Stomach (tissue), 19 donors: ENCODE measurements around the gene SEMA3F. TPM values are rescaled to one million over a fixed set of nuclear protein-coding genes. Genes with fewer than 3 reads are reported as not detected.
A peak's percentile ranks its signal among the peaks of the same experiment; 100 is the strongest.

Experiments used
- DNase-seq, 2 donors: peaks; one replicate each; pipeline versions ENCODE4 v3.0.0 to v3.0.0-alpha.2; 2013 to 2019
- H3K27ac ChIP-seq, 5 donors: fragments of 200-600 bp in 4 of 5; sonication (generic) in 4 of 5; one replicate each; pipeline ENCODE4 v1.5.1; 2013 to 2019; ENCODE audit warnings: mild to moderate bottlenecking in 1 of 5, moderate library complexity in 1 of 5
- H3K27me3 ChIP-seq, 3 donors: fragments of 200-600 bp; sonication (generic); one replicate each; pipeline ENCODE4 v1.5.1; 2017 to 2019; ENCODE audit warnings: mixed run types in 1 of 3
- H3K36me3 ChIP-seq, 4 donors: fragments of 200-600 bp; sonication (generic); 1 replicate in 3 of 4; 2 replicates in 1 of 4; pipeline ENCODE4 v1.5.1; 2016 to 2019
- H3K4me1 ChIP-seq, 4 donors: fragments of 200-600 bp; sonication (generic); one replicate each; pipeline ENCODE4 v1.5.1; 2016 to 2019
- H3K4me3 ChIP-seq, 4 donors: fragments of 200-600 bp; sonication (generic) in 3 of 4; one replicate each; pipeline ENCODE4 v1.5.1; 2016 to 2019; ENCODE audit warnings: mild to moderate bottlenecking in 1 of 4
- H3K9me3 ChIP-seq, 4 donors: fragments of 200-600 bp; sonication (generic); one replicate each; pipeline ENCODE4 v1.5.1; 2016 to 2019
- EP300 ChIP-seq: sonication (generic); formaldehyde crosslinking; IDR thresholded peaks from one replicate; pipeline ENCODE4 v1.6.1; 2017; ENCODE audit warnings: antibody characterized with exemption
- POLR2A ChIP-seq, 4 donors: fragments of 450-650 bp; IDR thresholded peaks; one replicate each; pipeline ENCODE4 v1.6.1; 2016; ENCODE audit warnings: antibody characterized with exemption in 4 of 4, control low read depth in 2 of 4, mild to moderate bottlenecking in 1 of 4, moderate library complexity in 1 of 4
- POLR2AphosphoS5 ChIP-seq, 3 donors: sonication (generic); formaldehyde crosslinking; IDR thresholded peaks; one replicate each; pipeline ENCODE4 v1.6.1; 2016; ENCODE audit warnings: antibody characterized with exemption in 3 of 3
- WGBS, 5 donors: extraction: QIAGEN DNeasy Blood & Tissue Kit in 3 of 5; methylation state at CpG; one replicate each; pipeline versions ENCODE4 v1.1.5 to v1.1.7; 2013 to 2018; 5-methylcytosine and 5-hydroxymethylcytosine counted together
- intact Hi-C: fragments of 100-400 bp; cut with DNase I; formaldehyde crosslinking; loops from one replicate; pipeline ENCODE4 v1.15.1; 2023; ENCODE audit warnings: low total_unique reads
- long read RNA-seq, 10 donors: transcript quantifications; one replicate each; lab custom pipeline, GENCODE V29; 2026
- polyA plus RNA-seq, 3 donors: library from polyadenylated mRNA; stranded (reverse); fragments of 200-250 nt; gene quantifications; one replicate each; pipeline ENCODE4 v1.2.3, GENCODE V29; 2013
- total RNA-seq, 5 donors: library from RNA; depleted of rRNA; stranded (reverse); fragments of >200 nt; gene quantifications; one replicate each; pipeline versions ENCODE4 v1.1.0 to v1.2.3, GENCODE V29; 2014 to 2016
- TF ChIP-seq, protein P1 (sequence below), 7 experiments: fragments of 450-650 bp in 4 of 7; fragments of 200-600 bp in 3 of 7; sonication (generic) in 3 of 7; IDR thresholded peaks; one replicate each; pipeline ENCODE4 v1.5.1; 2016 to 2019; ENCODE audit warnings: antibody characterized with exemption in 7 of 7, control low read depth in 2 of 7, mild to moderate bottlenecking in 1 of 7
- donor health status: healthy with polysubstance abuse.
- donor health status: Bipolar disorder and iron deficiency.
- donor health status: healthy.

Gene SEMA3F
- total RNA-seq = 10 to 100 TPM; 11.9 to 34.5 (median 31.2) TPM
- 10 to 100 TPM in 2 of 3 donors, 1 to 10 TPM in 1; 8.9 to 33.8 (median 14.6) TPM for polyA plus RNA-seq
- long read RNA-seq, donor 1, partial matches to known transcripts = 0 of 1 reads
- long read RNA-seq, donor 1, other reads (novel, unspliced or antisense) = 0 of 1 reads
- long read RNA-seq, donor 2, partial matches to known transcripts = 0 of 1 reads
- long read RNA-seq, donor 2, other reads (novel, unspliced or antisense) = 0 of 1 reads
- long read RNA-seq, donor 3, partial matches to known transcripts = 0 of 1 reads
- long read RNA-seq, donor 3, other reads (novel, unspliced or antisense) = 0 of 1 reads
- long read RNA-seq, donor 4 = 0 reads
- long read RNA-seq, donor 5, partial matches to known transcripts = 0 of 2 reads
- long read RNA-seq, donor 5, other reads (novel, unspliced or antisense) = 0 of 2 reads
- long read RNA-seq, donor 6 = 0 reads
- long read RNA-seq, donor 7 = 0 reads
- long read RNA-seq, donor 8 = 0 reads
- long read RNA-seq, donor 9, partial matches to known transcripts = 9 of 10 reads
- long read RNA-seq, donor 9, other reads (novel, unspliced or antisense) = 0 of 10 reads
- long read RNA-seq, donor 10 = 0 reads

DNA sequence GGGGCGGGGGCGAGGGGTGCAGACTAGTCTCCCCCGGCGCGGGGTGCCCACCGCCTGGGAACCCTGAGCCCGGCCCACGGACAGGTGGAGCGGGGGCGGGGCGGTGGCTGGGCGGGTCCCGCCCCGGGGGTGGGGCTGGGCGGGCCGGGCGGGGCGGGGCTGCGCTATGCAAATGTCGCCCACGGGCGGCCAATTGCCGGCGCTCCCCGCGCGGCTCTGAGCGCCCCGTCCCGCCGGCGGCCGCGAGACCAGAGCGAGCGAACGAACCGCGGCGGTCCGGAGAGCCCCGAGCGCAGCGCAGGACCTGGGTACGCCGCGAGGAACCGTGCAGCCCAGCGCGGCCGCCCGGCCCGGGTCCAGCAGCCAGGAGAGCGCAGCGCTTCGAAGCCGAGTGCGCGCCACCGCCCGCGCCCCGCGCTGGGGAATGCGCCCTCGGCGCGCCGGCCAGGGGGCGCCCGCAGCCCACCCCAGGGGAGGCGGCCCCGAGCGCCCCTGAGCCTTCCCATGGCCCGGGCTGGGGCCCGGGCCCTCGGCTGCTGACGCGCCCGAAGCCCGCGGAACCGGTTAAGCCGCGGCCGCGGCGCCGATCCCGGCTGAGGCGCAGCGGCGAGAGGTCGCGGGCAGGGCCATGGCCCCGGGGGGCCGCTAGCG, at the start of gene SEMA3F:
SEMA3F (plus strand) TSS at position 485 of the 651 bp plus-strand sequence. CDS start 4,299 bp downstream, outside the sequence.
- H3K27ac ChIP-seq = peak within 1 kb of the TSS; percentile 82 to 90 (median 85)
- TF ChIP-seq POLR2AphosphoS5 (IDR thresholded peaks at IDR 0.05) (peak in 2 of 3 donors; percentile 79 to 94), EP300 (no peak)

DNA sequence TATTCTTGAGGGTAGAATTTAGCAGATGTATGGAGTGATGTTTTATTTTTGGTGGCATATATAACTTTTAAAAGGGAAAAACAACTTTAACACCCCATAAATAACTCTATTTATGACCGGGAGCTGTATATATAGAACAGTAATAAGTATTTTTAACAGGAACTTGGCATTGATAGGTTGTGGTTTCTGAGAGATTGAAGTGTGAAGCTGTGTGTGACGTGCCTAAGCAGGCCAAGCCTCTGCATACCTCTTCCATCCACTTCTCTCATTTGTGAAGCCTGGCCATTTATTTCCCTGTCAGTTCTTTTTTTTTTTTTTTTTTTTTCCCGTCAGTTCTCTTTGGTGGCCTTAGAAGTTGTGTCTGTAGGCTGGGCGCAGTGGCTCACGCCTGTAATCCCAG, 43.4 kb upstream of the SEMA3F start:
- Histone ChIP-seq H3K27ac (no peak overlapping the region), H3K27me3 (no peaks in the 10 kb centered on the region), H3K4me1 (no peaks in the 10 kb centered on the region), H3K4me3 (no peak overlapping the region), H3K9me3 (no peaks in the 10 kb centered on the region), H3K36me3 (peaks cover 100% of the 10 kb centered on the region in 4 donors)
- DNase-seq = no peak
- no peak for TF ChIP-seq POLR2A (IDR thresholded peaks at IDR 0.05)
- TF ChIP-seq EP300 = no peak
- TF ChIP-seq POLR2AphosphoS5 (IDR thresholded peaks at IDR 0.05) = no peak
- TF ChIP-seq, protein P1, sequence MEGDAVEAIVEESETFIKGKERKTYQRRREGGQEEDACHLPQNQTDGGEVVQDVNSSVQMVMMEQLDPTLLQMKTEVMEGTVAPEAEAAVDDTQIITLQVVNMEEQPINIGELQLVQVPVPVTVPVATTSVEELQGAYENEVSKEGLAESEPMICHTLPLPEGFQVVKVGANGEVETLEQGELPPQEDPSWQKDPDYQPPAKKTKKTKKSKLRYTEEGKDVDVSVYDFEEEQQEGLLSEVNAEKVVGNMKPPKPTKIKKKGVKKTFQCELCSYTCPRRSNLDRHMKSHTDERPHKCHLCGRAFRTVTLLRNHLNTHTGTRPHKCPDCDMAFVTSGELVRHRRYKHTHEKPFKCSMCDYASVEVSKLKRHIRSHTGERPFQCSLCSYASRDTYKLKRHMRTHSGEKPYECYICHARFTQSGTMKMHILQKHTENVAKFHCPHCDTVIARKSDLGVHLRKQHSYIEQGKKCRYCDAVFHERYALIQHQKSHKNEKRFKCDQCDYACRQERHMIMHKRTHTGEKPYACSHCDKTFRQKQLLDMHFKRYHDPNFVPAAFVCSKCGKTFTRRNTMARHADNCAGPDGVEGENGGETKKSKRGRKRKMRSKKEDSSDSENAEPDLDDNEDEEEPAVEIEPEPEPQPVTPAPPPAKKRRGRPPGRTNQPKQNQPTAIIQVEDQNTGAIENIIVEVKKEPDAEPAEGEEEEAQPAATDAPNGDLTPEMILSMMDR (IDR thresholded peaks at IDR 0.05) = no peak
- 78 to 86% (median 84%) methylated on average over 5 of the region's 5 CpGs for WGBS, 5 donors
- intact Hi-C loops = no loop called here

More for the DNA sequence above, at the start of gene SEMA3F:
- Histone ChIP-seq H3K4me1 (peaks cover 39 to 76% (median 72%) of the 10 kb centered on the region in 4 donors), H3K27me3 (peaks cover 0 to 39% (median 12%) of the 10 kb centered on the region in 3 donors), H3K9me3 (no peaks in the 10 kb centered on the region), H3K36me3 (no peaks in the 10 kb centered on the region), H3K4me3 (peak within 1 kb of the TSS; percentile 59 to 73 (median 64))
- peak; percentile 83 to 92 for DNase-seq
- 0 to 1% (median 1%) methylated on average over 18 to 98 of the region's 98 CpGs; no CpG with 5 or more reads in 1 of the 5 donors for WGBS, 5 donors
- intact Hi-C loops = no loop called here

DNA sequence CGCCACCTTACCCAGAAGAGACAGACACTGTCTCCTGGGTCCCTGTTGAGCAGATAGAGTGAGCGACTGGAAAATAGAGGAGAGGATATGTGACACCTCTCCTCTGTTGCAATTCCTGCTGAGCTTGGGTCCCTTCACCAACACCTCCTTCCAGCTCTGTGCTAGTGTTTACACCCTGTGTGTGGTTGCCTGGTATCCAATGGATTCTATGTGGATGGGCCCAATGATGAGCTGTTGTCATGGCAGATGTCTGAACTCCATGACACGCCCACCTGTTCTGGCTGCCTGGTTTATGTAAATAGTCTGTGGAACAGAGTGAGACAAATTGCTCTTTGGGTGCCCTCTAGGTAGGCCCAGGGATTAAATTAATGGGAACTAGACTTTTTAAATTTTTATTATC, 42.7 kb upstream of the SEMA3F start:
- WGBS, 5 donors = 87 to 96% (median 93%) methylated on average over 3 of the region's 3 CpGs
- no peak overlapping the region for H3K27ac ChIP-seq
- H3K27me3 ChIP-seq = no peaks in the 10 kb centered on the region
- H3K4me3 ChIP-seq = no peak overlapping the region
- TF ChIP-seq EP300 = no peak
- TF ChIP-seq POLR2A (IDR thresholded peaks at IDR 0.05) = no peak
- TF ChIP-seq, protein P1 (IDR thresholded peaks at IDR 0.05) = no peak
- H3K4me1 ChIP-seq = no peaks in the 10 kb centered on the region
- intact Hi-C loops = no loop called here
- H3K36me3 ChIP-seq = peaks cover 100% of the 10 kb centered on the region in 4 donors
- DNase-seq = peak in 1 of 2 donors; percentile 64
- no peaks in the 10 kb centered on the region for H3K9me3 ChIP-seq

DNA sequence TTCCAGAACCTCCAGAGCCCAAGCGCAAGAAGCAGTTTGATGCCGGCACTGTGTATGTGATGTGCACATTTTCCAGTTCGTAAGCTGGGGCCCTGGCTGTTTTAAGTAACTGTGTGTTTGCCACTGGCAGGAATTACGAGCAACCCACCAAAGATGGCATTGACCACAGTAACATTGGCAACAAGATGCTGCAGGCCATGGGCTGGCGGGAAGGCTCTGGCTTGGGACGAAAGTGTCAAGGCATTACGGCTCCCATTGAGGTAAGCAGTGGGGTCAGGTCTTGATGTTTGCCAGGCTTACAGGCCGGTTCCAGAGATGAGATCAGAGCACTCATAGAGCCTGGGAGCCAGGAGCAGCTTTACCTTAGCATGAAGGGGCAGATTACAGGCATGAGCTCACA, 38.0 kb upstream of the SEMA3F start:
- H3K36me3 ChIP-seq = peaks cover 86 to 100% (median 93%) of the 10 kb centered on the region in 4 donors
- peaks cover 0 to 11% (median 8%) of the 10 kb centered on the region in 4 donors for H3K4me1 ChIP-seq
- no peak for DNase-seq
- intact Hi-C loops = no loop called here
- H3K27ac ChIP-seq = no peak overlapping the region
- H3K27me3 ChIP-seq = no peaks in the 10 kb centered on the region
- WGBS, 5 donors = 86 to 93% (median 90%) methylated on average over 8 of the region's 8 CpGs
- TF ChIP-seq POLR2A (IDR thresholded peaks at IDR 0.05) (no peak), EP300 (no peak), POLR2AphosphoS5 (IDR thresholded peaks at IDR 0.05) (no peak)
- TF ChIP-seq, protein P1 (IDR thresholded peaks at IDR 0.05) = no peak
- H3K4me3 ChIP-seq = no peak overlapping the region
- H3K9me3 ChIP-seq = no peaks in the 10 kb centered on the region
